HG02884 (cell line): ENCODE measurements around the gene BBS7.
A peak's percentile ranks its signal among the peaks of the same experiment; 100 is the strongest.

Source experiments
- ATAC-seq: cut with Tn5 transposase; IDR thresholded peaks from one replicate; pipeline ENCODE4 v1.9.1; 2021; ENCODE audit warnings: mild to moderate bottlenecking, moderate library complexity; ENCODE audit not compliant: unreplicated experiment

The BBS7 gene

GRCh38 chr4:121792966-121793365 lies 77.3 kb downstream of the BBS7 start:
- no peak for ATAC-seq

- no peak for ATAC-seq
These were observed 78.8 kb downstream of the BBS7 start for GRCh38 chr4:121791481-121791880.

- ATAC-seq = no peak
These were observed 79.3 kb downstream of the BBS7 start for GRCh38 chr4:121790976-121791375.

GRCh38 chr4:121789960-121790829 lies 80.1 kb downstream of the BBS7 start:
- no peak for ATAC-seq

GRCh38 chr4:121789455-121789854 lies 80.8 kb downstream of the BBS7 start:
- ATAC-seq = no peak

- peak; percentile 96 for ATAC-seq
These were observed 81.4 kb downstream of the BBS7 start for GRCh38 chr4:121788896-121789295.

- ATAC-seq = no peak
These were observed 84.1 kb downstream of the BBS7 start for GRCh38 chr4:121786221-121786620.

- no peak for ATAC-seq
These were observed 84.8 kb downstream of the BBS7 start for GRCh38 chr4:121785479-121785878.

- no peak for ATAC-seq
These were observed 85.3 kb downstream of the BBS7 start for GRCh38 chr4:121784975-121785374.

GRCh38 chr4:121784401-121784800 lies 85.9 kb downstream of the BBS7 start:
- ATAC-seq = no peak

- ATAC-seq = no peak
These were observed 87.1 kb downstream of the BBS7 start for GRCh38 chr4:121783210-121783609.

GRCh38 chr4:121778991-121779628 lies 91.2 kb downstream of the BBS7 start:
- ATAC-seq = no peak

- peak; percentile 90 for ATAC-seq
These were observed 92.6 kb downstream of the BBS7 start for GRCh38 chr4:121777625-121778024.

- no peak for ATAC-seq
These were observed 93.5 kb downstream of the BBS7 start for GRCh38 chr4:121776610-121777401.
